AG09309 (cell line): ENCODE results near the gene DOCK11.

Experiments
- DNase-seq: peaks from one replicate; pipeline ENCODE4 v3.0.0-alpha.2; 2010; ENCODE audit warnings: low read depth
- H3K4me3 ChIP-seq: 2 replicates; pipeline ENCODE4 v1.5.1; 2011; ENCODE audit warnings: mild to moderate bottlenecking, low read depth, low read length, moderate library complexity; ENCODE audit not compliant: control insufficient read depth
- TF ChIP-seq, protein P1 (sequence below): IDR thresholded peaks from 2 replicates; pipeline ENCODE4 v1.5.1; 2011; ENCODE audit warnings: mild to moderate bottlenecking, low read depth, low read length, inconsistent platforms; ENCODE audit not compliant: insufficient read depth, control insufficient read depth; ENCODE audit errors: missing control alignments

Gene DOCK11

DNA sequence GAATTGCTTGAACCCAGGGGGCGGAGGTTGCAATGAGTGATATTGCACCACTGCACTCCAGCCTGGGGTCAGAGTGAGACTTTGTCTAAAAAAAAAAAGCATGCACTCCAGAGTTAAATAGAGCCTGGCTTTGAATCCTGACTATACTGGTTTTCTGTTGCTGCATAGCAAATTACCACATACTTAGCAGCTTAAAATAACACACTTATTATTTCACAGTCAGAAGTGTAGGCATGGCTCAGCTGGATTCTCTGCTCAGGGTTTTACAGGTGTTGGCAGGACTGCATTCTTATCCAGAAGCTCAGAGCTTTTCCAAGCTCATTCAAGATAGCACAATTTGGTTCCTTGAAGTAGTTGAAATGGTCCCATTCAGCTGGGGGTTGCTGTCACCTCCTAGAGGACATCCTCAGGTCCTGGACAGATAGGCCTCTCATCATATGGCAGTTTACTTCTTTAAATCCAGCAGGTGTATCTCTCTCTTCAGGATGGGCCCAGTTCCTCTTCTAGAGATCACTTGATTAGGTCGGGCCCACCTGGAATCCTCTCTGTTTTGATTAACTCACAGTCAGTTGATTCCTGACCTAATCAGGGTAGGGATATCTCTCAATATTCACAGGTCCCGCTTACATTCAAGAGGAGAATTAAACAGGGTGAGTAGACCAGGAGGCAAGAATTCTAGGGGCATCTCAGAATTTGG, 26.8 kb downstream of the DOCK11 start:
- no peak overlapping the region for H3K4me3 ChIP-seq
- DNase-seq, result no peak
- TF ChIP-seq, protein P1, sequence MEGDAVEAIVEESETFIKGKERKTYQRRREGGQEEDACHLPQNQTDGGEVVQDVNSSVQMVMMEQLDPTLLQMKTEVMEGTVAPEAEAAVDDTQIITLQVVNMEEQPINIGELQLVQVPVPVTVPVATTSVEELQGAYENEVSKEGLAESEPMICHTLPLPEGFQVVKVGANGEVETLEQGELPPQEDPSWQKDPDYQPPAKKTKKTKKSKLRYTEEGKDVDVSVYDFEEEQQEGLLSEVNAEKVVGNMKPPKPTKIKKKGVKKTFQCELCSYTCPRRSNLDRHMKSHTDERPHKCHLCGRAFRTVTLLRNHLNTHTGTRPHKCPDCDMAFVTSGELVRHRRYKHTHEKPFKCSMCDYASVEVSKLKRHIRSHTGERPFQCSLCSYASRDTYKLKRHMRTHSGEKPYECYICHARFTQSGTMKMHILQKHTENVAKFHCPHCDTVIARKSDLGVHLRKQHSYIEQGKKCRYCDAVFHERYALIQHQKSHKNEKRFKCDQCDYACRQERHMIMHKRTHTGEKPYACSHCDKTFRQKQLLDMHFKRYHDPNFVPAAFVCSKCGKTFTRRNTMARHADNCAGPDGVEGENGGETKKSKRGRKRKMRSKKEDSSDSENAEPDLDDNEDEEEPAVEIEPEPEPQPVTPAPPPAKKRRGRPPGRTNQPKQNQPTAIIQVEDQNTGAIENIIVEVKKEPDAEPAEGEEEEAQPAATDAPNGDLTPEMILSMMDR, result no peak

DNA sequence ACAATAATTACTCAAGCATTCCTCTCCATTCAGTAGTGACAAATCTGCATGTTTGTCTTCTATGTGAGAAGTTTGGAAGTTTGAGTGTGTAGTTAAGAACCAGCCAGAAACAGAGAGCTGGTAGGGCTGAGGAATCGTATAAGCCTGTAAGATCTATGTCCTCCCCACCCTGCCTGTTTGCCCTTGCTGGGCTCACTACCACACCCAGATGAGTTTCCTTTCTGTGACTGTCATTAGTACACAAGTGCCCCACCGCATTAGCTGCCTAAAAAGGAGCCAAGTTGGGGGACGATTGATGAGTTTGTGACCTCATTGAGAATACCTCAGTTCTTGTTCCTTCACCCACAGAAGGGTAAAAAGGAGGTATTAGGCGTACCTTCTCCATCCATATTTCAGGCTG, 28.3 kb downstream of the DOCK11 start:
- TF ChIP-seq, protein P1, result no peak
- no peak for DNase-seq
- no peak overlapping the region for H3K4me3 ChIP-seq

DNA sequence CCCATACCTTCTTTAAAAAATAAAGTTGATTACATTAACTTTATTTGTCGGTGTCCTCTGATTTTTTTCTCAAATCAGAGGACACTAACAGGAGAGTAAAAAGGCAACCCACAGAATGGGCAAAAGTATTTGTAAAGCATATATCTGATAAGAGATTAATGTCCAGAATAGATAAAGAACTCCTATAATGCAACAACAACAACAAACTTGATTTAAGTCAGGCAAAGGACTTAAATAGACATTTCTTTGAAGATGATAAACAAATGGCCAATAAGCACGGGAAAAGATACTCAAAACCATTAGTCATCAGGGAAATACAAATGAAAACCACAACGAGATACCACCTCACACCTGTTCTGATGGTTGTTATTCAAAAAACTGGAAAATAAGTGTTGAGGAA, 28.7 kb downstream of the DOCK11 start:
- TF ChIP-seq, protein P1, result no peak
- H3K4me3 ChIP-seq, result no peak overlapping the region
- no peak for DNase-seq

DNA sequence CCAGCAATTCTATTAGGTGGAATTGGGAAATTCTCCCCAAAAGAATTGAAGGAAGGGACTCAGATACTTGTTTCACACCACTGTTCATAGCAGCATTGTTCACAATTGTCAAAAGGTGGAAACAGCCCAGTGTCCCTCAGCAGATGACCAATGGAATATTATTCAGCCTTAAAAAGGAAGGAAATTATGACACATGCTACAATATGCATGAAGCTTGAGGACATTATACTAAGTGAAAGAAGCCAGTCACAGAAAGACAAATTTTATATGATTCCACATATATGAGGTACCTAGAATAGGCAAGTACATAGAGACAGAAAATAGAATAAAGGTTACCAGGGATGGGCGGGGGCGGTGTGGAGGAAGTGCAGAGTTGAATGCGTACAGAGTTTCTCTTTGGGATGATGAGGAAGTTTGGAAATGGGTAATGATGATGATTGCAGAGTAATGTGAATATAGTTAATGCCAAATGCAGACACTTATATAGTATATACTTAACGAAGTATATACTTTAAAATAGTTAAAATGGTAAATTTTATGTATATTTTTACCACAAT, 29.6 kb downstream of the DOCK11 start:
- TF ChIP-seq, protein P1, result no peak
- no peak for DNase-seq
- H3K4me3 ChIP-seq, result no peak overlapping the region

DNA sequence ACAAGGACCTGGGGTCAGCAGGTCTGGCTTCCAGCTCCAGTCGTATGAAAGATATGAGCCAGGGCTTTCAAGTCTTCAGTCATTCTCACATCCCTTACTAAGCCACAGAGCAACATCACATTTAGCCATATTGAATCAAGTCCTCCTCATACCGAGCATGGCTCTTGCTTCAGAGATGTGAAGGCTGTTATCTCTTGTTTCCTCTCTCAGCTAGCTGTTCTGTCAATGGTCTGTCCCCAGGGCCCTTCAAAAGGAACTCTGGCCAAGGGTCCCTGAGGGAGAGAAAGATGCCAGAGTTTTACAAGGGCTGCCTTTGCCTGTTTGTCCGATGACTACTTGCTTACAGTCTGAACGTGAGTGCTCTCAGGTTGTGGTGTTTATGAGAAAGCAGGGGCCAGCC, 30.5 kb downstream of the DOCK11 start:
- no peak overlapping the region for H3K4me3 ChIP-seq
- no peak for DNase-seq
- TF ChIP-seq, protein P1, result no peak

DNA sequence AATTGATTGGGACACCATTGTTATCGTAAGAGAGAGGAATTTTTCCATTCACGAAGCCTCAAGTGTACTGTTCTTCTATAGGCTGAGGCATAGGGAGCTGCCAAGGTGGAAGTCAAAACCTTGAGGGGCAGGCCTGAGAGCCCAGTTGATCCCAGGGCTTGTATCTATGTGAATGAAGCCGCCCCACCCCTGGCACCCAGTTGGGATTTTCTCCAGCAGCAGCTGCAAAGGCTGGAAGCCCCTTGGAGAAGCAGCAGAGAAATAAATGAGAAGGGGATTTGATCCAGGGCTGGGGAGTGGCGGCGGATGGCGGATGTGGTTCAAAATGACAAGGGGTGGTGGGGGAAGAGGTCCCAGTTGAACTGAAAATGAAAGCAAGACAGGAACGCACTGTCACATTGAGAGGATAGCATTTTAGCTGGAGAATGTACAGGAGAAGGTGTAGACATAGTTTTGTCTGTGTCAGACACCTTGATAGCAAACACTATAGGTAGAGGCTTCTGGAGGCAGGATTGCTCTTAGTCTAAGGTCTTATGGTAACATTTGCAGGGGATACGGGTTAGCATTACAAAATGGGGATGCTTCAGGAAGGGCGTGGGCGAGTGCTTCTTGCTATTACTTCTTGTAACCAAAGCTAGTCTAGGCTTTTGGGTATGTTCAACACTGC, 32.6 kb downstream of the DOCK11 start:
- no peak overlapping the region for H3K4me3 ChIP-seq
- no peak for DNase-seq
- TF ChIP-seq, protein P1, result no peak
